ENCODE data around the gene PHACTR3. TPM values are rescaled to one million over a fixed set of nuclear protein-coding genes. Genes with fewer than 3 reads are reported as not detected.

The PHACTR3 gene
- total RNA-seq, 1 experiment from 2014 or later, result not detected

DNA sequence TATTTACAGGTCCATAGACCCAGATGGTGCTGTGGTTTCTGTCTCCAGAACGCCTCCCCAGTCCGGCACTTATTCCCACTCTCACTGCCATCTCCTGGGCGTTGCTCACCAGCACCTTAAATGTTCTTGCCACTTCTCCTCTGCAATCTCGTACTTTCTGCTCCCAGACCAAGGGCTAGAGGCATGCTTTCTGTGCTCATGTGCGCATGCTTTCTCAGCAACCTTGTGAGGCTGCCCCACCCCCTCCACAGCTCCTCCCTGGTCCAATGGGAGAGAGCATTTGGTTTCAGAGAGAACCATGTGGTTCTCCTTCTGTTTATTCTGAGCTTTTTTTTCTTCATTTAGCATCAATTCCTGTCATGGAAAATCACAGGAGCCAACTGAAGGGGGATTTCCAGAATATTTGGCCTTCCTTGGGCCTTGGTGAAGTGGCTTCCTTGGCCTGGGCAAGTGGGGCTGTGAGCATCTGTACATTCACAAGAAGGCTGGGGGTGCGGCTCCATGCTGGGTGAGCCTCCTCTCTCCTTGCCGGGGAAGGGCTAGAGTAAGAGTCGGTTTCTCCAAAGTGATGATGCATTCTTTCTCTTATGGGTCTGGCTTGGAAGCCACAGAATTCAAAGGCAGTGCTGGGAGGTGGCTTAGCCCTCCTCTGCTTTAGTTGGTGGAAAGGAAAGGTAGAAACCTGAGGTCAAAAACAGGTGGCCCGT is 66.6 kb downstream of the PHACTR3 start:
- H3T11ph ChIP-seq (ENCODE audit: low read length), result no peak overlapping the region
- no peak overlapping the region for H2BK5ac ChIP-seq (ENCODE audit: insufficient read length, low read length)
- no peak overlapping the region for H2AK5ac ChIP-seq (ENCODE audit: insufficient read length, low read length)
- TF ChIP-seq, protein P1, sequence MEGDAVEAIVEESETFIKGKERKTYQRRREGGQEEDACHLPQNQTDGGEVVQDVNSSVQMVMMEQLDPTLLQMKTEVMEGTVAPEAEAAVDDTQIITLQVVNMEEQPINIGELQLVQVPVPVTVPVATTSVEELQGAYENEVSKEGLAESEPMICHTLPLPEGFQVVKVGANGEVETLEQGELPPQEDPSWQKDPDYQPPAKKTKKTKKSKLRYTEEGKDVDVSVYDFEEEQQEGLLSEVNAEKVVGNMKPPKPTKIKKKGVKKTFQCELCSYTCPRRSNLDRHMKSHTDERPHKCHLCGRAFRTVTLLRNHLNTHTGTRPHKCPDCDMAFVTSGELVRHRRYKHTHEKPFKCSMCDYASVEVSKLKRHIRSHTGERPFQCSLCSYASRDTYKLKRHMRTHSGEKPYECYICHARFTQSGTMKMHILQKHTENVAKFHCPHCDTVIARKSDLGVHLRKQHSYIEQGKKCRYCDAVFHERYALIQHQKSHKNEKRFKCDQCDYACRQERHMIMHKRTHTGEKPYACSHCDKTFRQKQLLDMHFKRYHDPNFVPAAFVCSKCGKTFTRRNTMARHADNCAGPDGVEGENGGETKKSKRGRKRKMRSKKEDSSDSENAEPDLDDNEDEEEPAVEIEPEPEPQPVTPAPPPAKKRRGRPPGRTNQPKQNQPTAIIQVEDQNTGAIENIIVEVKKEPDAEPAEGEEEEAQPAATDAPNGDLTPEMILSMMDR (conservative IDR thresholded peaks at IDR 0.05), result no peak
- no peak for DNase-seq
- no peak overlapping the region for H2AFZ ChIP-seq (ENCODE audit: low read length)
- H3K4me1 ChIP-seq (ENCODE audit: insufficient read depth, low read length), result no peaks in the 10 kb centered on the region
- peaks cover 0 to 93% of the 10 kb centered on the region in 2 experiments; a peak in 3 of 5 replicates for H3K9me3 Mint-ChIP-seq
- WGBS (ENCODE audit: extremely low coverage, insufficient read length, low lambda C conversion rate), result no CpG with 5 or more reads among the region's 9 CpGs
- H3K27ac Mint-ChIP-seq, result no peak overlapping the region; a peak in 1 of 7 replicates
- no peak overlapping the region for H3K23ac ChIP-seq (ENCODE audit: insufficient read length, low read depth, low read length)
- no peak overlapping the region for H2BK15ac ChIP-seq (ENCODE audit: low read depth, low read length)
- H3K14ac ChIP-seq (ENCODE audit: insufficient read depth, low read length), result no peak overlapping the region
- H3K56ac ChIP-seq (ENCODE audit: insufficient read length, low read depth, low read length), result no peak overlapping the region
- H3K4me3 Mint-ChIP-seq, result no peak overlapping the region
- H3K79me2 ChIP-seq (ENCODE audit: insufficient read depth, low read length), result no peaks in the 10 kb centered on the region
- H4K5ac ChIP-seq (ENCODE audit: insufficient read length, low read depth, low read length), result no peak overlapping the region
- H3K27ac ChIP-seq (ENCODE audit: insufficient read length, low read depth, low read length), result no peak overlapping the region
- H3K36me3 Mint-ChIP-seq (ENCODE audit: insufficient read depth in 1 of 3, low read depth in 3 of 3), result peaks cover 0 to 10% (median 10%) of the 10 kb centered on the region in 3 experiments; a peak in 3 of 7 replicates
- no peak overlapping the region for H3K4me2 ChIP-seq (ENCODE audit: insufficient read depth, insufficient read length, low read length)
- peaks cover 21% of the 10 kb centered on the region for H3K27me3 Mint-ChIP-seq (ENCODE audit: low read depth)
- no peak overlapping the region for H4K8ac ChIP-seq (replicated peaks; ENCODE audit: insufficient read length, low read depth, low read length)
- H3K18ac ChIP-seq (ENCODE audit: insufficient read length, low read depth, low read length), result no peak overlapping the region
- no peaks in the 10 kb centered on the region for H3K4me1 Mint-ChIP-seq
- no peaks in the 10 kb centered on the region for H3K79me1 ChIP-seq (ENCODE audit: insufficient read depth, low read depth, low read length, poor library complexity, severe bottlenecking)
- H2BK12ac ChIP-seq (ENCODE audit: insufficient read length, low read depth, low read length), result no peak overlapping the region
- H3K9me3 ChIP-seq (ENCODE audit: control insufficient read depth, low read depth, low read length), result peaks cover 24% of the 10 kb centered on the region
- no peak overlapping the region for H3K9ac ChIP-seq (ENCODE audit: extremely low read depth, insufficient read length, low read length)
- no peak overlapping the region for H2BK20ac ChIP-seq (ENCODE audit: low read depth, low read length, poor library complexity, severe bottlenecking)
- no peak overlapping the region for H2BK120ac ChIP-seq (ENCODE audit: low read depth, low read length, poor library complexity, severe bottlenecking)
- no peaks in the 10 kb centered on the region for H4K20me1 ChIP-seq (ENCODE audit: control insufficient read depth, insufficient read depth, insufficient read length)
- H3K23me2 ChIP-seq (ENCODE audit: insufficient read length, low read depth, low read length, poor library complexity, severe bottlenecking), result peaks cover 3% of the 10 kb centered on the region
- H3K27me3 ChIP-seq (ENCODE audit: insufficient read depth, low read length), result peaks cover 2% of the 10 kb centered on the region
- H4K91ac ChIP-seq (ENCODE audit: insufficient read length, low read depth, low read length), result no peak overlapping the region
- no peak overlapping the region for H3K4ac ChIP-seq (ENCODE audit: low read depth, low read length)

All from H9 (cell line).